ENCODE data around the gene NFATC1.

The NFATC1 gene

DNA sequence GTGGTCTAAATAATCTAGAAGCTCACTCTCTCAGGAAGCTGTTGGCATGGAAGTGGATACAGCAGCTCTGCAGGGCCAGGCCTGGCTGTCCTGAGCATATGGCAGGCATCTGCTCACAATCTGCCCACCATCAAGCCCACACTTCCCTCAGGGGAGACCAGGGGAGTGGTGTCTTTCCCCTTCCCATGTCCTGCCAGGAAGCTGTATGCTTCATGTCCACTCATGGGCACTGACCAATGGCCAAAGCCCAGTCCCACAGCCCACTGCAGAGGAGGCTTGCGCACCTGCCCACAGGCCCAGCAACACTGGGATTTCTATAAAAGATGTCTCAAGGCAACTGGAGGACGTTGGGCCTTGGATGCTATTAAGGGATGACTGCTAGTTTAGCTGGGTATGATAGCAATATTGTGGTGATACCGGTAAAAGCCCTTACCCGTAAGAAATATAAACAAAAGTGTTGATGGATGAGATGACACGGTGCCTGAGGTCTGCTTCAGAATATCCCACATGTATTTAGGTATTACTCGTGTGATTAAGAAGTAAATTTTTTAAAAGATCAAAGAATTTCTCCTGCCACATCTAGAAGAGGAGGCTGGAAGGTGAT, 177.2 kb downstream of the NFATC1 start:
- DNase-seq (ENCODE audit: low spot score): no peak

DNA sequence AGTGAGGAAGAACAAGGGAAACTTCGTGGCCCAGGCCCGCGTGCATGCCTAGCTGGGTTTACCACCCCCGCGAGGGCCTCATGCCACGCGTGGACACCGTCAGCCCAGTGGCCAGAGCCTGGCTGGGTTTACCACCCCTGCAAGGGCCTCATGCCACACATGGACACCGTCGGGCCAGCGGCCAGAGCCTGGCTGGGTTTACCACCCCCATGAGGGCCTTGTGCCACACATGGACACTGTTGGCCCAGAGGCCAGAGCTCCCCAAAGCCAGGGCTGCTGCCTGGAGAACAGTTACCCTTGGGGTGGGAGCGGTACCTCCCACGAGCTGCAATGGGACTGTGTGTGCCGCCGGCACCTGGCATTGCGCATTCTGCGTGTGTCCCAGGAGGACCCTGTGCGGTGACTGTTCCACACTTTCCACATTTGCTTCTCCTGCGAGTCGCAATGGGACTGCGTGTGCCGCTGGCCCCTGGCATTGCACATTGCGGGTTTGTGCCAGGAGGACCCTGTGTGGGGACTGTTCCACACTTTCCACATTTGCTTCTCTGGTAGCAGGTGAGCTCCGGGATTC, 178.3 kb downstream of the NFATC1 start:
- no peak for DNase-seq (ENCODE audit: low spot score)

DNA sequence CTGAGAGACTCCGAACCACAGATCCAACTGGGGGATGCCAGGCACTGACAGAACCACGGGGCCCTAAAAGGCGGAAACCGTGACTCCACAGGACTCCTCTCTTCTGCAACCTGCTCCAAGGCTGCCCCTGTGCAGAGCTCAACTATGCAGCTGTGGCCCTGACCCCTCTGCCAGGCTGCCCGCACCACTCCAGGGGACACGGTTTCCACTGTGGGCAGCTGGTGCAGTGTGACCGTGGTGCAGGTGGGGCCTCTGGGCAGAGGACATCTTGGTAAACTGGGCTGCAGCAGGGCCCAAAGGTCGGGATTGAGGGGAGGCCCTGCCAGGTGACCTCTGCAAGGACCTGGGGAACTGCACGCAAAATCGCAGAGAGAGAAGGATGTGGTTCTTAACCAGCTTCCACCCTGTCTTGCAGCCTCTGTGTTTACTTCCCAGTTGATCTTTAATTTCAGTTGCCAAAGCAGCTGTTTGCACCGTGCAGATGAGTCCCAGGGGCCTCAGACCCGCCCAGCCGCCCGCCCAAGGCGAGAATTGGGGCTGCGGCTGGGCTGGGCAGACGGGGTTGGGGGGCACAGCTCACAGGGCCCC, 179.3 kb downstream of the NFATC1 start:
- no peak for DNase-seq (ENCODE audit: low spot score)

DNA sequence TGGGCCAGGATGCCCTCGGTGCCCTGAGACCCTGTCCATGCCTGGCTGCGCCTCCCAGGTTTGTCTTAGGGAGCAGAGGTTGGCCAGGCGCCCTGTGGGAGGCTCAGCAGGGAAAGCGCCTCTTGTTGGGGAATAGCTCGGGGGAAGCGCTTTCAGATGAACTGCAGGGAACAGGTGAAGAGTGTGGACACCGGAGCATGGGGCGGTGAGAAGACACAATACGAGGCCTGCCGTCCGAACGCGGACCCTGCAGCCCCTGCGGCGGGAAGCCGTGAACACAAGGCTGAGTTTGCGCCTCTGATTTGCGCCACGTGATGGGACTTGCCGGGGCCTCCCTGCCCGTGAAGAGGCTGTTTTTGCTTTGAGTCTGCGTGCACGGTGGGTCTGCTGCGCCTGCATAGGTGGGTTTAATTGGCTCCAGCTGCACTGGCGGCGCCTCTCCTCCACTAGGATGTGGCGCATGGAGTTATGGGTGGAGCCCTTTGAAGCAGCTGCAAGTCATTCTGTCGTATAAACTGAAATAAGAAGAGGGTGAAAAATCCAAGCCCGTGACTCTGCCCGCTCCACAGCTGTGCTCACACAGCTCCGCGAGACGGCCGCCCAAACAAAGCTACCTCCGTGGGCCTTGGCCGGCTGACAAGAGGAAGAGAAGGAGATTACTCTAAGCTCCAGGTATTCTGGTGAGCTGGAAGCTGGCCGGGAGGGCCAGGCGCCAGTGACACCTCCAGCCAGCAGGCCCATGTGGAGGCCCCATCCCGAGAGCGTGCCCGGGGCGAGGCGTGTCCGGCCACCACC, 180.4 kb downstream of the NFATC1 start:
- DNase-seq (ENCODE audit: low spot score): no peak

DNA sequence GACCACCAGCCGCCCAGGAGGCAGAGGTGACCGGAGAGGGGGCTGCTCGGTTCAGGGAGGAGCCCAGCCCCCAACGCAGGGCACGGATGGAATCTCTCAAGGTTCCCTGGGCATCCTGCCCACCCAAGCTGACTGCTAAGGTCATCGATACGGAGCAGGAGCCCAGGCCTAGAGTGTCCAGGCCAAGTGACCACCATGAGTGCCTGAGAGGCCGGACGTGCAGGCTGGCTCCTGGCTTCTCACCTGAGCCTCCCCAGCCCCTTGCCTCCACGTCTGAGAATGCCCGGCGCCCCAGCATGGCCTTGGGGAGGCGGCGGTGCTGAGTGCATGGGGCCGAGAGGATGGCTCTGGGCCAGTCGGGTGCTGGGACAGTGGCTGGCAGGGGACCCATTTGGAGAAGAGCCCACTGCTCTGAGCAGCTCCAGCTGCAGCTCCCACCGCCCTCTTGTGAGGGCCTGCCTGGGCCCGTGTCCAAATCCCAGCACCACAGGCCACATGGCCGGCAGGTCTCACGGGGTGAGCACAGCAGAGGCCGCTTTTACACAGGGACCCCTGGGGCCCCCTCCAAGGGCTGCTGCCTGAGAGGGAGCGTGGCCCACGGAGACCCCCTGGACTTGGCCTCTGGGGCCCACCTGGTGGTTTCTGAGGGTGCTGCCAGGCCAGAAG, 181.1 kb downstream of the NFATC1 start:
- DNase-seq (ENCODE audit: low spot score): peak; percentile 84

DNA sequence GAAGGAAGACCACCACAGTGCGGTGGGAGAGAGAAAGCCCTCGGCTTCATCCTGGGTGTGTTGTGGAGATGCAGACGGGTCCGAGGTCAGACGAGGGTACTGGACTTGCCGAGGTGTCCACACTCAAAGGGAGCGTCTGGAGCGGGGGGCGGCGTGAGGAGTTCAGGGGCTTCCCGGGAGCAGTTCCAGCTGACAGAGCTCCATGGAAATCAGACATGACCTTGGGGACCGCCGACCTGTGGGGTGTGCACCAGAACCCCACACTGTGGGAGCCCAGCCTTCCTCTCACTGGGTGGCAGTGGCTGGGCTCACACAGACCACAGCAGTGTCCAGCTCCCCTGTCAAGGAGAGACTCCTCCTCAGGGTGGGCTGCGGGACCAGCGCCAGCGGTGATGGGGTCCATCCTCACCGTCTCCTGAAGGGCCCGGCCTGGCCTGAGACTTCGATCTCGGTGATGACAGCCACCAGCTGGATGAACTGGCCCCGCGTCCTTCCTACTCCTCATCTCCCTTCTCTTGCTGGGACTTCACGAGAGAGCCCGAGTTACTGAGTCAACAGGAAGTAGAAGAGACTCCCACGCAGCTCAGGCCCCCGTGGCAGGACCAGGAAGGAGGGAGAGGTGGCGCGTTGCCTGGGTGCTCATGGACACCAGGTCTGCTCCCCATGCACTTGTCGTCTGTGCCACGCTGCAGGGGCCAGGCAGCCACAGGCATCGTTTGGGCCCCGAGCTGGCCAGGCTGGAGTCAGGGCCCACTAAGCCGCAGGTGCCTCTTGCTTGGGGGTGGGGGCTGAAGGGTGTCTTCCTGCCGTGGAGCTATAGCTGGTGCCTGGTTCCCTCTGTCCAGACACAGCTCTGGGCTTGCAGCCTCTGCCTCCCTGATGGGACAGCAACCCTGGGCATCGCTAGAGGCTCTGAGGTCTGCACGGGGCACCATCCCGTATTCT, 182.0 kb downstream of the NFATC1 start:
- DNase-seq (ENCODE audit: low spot score): no peak

DNA sequence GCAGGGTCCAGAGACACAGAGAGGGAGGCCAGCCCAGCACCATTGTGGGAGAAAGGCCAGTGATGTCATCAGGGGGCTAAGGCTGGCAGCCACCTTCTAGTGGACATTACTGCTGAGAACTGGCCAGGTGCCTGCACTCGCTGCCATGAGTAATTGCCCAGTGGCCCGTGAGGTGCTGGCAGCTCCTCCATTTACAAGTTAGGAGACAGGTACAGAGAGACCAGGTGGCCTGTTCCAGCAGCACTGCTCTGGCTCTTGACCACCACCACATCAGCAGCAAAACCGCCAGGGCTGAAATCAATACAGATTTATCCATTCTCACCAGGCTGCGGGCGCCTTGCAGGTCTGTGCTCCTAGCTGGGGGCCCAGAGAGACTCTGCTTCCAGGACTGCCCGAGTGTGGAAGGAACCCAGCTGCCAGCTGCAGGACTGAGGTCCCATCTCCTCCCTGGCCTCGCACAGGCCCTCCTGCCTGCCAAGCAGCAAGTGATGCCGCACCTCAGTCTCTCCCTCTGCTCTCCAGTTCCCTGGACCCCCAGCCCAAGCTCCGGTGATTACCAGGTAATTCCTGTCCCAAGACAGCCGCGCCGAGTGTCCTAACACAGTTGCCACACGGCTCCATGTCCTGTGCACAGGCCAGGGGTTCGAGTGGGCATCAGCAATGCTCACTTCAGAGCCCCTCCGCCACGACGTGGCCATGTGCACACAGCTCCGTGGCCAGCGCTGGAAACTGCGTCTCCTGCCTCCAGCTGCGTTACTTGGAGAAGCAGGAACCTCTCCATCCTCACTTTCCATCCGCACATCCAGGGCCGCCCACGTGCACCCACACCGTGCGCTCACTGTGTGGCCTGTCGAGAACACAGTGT, 182.9 kb downstream of the NFATC1 start:
- no peak for DNase-seq (ENCODE audit: low spot score)

All from pons (tissue), 1 donor.